COLO668 (cell line): ENCODE data around the gene NEU2.
"Not testable (repeated sequence)": the region's sequence is repeated elsewhere in the genome, so short reads cannot be mapped to it uniquely, and the experiment has no call there.

ENCODE experiments used
- DNase-seq: peaks from one replicate; lab custom pipeline; 2025; ENCODE audit not compliant: unreplicated experiment; lab: John Stamatoyannopoulos, UW

The NEU2 gene

DNA sequence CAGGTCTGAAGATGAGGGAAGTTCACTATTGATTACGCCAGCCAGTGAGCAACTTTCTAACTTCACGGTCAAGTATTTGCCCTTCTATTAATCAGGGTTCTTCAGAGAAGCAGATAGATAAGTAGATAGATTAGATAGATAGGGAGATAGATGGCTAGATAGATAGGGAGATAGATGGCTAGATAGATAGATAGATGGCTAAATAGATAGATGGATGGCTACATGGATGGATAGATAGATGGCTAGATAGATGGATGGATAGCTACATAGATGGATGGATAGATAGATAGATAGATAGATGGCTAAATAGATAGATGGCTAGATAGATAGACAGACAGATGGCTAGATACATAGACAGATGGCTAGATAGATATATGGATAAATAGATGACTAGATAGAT is 22.9 kb downstream of the NEU2 start:
- no peak for DNase-seq

DNA sequence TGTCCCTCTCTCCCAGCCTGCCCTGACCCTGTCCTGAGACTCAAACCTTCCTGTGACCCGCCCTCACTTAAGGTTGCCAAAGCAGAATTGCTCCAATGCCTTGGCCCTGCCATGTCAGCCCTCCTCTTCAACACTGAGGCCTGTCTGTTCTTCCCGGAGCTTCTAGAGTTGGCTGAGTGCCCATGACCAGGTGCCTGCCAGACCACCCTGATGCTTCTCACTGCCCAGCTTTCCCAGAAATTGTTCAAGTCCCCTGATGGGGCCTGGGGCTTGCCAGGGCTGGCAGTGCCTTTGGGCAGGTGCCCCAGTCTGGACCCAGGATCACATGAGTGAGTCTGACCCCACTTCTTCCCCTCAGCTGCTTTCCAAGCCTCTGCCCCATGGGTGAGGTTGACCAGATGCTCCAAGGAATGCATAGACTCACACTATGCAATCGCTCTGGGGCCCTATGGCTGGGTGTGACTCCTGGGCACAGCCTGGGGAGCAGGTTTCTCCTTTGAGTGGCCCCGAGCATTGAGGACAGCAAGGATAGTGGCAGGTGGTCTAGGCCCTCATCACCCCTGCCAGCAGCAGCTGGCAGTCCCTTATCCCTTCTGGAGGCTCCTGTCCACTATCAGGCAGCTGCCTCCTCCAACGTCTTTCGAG is 24.6 kb downstream of the NEU2 start:
- DNase-seq: no peak

DNA sequence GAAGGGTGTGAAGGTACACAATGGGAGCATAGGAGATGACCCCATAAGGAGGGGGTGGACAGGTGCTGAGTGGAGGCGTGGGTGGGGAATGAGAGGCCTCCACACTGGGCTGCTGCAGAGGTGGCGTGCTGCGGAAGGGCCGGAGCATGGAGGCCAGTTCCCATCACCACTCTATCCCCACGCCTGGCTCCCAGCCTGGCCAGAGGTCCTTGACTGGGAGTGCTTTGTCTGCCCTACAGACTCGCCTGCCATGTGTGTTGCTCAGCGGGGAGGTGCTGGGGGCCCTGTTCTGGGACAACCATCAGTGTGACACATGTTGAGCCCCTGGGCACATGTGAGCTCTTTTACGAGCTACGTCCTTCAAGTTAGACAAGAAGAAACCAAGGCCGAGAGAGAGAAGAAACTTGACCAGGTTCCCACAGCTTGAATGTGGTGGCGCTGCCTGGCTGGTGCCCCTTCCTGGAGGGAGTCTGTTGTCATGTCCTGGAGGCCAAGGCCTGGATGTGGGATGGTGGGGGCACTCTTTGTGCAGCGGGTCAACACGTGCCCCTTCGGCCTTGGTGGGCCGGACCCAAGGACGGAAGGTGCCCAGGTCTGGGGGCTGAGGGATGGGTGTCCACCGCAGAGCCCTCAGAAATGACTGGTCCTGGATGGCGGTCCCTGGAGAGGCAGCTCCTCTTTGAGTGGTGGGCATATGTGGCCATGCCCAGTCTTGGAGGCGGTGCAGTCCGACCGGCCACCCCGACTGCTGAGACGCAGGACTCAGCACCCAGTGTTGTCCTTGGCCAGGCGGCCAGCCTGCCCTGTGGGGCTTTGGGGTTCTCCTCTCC is 26.5 kb downstream of the NEU2 start:
- no peak for DNase-seq

DNA sequence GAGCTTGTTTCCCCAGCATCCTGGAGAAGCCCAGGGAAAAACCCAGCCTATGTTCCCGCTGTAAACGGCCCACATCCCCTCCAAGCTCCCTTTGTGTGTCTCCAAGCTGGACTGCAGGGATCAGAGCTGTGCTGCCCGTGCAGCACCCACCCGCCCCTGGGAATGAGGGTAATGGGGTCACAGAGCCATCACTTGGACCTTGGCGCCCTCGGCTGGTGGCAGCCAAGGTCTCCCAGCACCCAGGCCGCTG is 27.0 kb downstream of the NEU2 start:
- DNase-seq: no peak

DNA sequence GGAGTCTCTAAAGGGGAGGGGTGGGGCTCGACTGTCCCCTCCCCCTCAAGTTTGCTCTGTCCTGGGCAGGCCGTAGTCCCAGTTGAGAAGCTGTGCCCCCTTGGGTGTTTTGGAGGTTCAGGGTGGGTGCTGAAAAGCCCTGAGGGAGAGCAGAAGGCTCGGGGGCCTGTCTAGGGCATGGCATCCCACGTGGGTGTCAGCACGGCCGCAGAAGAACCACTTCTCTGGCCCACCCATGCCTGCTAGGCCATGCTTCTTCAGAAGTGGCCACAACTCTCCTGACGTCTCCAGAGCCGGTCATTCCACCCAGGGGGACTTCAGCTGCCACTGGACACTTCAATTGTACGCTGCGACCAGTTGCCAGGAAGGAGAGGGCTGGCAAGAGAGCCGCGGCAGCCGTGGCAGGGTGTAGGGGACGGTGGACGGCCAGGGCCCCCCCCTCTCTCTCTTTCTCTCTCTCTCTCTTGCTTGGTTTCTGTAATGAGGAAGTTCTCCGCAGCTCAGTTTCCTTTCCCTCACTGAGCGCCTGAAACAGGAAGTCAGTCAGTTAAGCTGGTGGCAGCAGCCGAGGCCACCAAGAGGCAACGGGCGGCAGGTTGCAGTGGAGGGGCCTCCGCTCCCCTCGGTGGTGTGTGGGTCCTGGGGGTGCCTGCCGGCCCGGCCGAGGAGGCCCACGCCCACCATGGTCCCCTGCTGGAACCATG is 27.5 kb downstream of the NEU2 start, which contains the start of gene INPP5D:
INPP5D (plus strand) TSS at position 546 of the 704 bp plus-strand sequence; CDS start at position 683, 137 bp downstream.
- peak; percentile 31 for DNase-seq

DNA sequence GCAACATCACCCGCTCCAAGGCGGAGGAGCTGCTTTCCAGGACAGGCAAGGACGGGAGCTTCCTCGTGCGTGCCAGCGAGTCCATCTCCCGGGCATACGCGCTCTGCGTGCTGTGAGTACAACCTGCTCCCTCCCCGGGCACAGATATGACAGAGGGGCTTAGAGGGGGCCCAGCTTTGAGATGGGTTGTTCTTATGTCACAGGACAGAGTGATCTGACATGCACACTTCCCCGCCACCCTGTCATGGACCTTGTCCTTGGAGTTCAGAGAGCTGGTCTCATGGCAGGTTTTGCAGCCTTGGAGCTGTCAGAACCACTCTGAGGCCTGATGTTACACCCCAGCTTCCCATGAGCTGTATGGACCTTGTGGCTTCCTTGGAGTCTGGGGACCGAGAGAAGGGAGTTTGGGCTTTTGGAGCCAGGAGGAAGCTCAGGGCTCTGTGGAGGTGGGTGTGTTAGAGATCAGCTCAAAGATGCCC is 28.1 kb downstream of the NEU2 start:
- peak; percentile 31 for DNase-seq

DNA sequence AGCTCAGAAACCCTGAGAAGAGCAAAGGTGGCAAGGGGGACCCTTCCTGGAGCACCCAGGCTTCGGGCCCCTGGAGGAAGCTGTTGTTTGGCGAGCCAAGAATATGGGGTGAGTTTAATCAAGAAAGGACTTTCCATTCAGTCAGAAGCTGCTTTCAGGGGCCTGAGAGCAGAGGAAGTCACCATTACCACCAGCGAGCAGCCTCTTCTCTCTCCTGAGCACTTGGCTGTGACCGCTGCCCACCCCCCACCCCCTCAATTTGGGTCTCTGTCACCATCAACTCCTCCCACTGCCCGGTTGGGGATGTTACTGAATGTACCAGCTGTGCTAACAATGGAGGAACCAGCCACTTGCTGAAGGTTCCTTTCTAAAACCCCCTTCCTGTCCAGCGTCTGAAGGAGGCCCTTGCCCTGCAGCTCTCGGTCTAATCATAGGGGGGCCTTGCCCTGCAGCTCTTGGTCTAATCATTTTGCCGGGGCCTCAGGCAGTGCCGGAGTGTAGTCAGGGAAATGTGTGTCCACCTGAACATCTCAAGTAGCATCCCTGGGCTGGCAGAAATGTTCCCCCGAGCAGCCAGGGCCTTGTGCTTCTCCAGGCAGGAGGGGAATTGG is 28.6 kb downstream of the NEU2 start:
- no peak for DNase-seq

DNA sequence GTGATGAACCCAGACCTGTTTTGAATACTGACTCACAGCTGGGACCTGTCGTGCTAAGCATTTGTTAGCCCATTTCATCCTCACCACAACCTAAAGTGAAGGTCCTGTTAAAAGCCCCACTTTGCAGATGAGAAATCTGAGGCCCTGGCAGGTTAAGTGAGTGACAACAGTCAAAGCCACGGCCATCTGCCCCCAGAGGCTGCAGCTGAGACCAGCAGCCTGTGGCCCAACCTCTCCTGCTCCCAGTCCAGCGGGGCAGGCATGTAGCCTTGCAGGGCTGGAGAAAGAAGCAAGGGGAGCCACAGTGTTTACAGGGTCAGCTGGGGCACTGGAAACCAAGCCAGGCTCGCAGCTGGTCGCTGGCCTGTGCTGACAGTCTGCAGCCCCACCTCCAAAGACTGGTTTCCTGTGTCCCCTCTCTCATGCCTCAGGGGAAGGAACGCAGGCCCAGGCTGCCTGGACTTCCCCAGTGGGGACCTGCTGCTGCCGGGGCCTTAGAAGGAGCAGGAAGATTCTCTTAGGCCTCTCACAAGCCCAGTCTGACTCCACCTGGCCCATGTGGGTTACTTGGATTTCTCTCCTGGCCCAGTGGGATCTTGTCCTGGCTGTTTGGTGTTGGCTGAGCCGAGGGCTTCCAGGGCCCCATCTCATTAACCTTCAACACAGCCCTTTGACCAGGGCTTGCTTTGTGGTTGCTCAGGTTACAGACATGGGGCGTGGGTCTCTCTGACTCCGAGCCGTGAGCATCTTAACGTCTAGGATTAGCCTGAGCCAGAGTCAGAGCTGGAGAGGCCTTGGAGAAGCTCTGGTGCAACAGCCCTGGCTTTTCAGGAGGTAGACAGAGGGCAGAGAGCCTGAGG is 29.3 kb downstream of the NEU2 start:
- no peak for DNase-seq

DNA sequence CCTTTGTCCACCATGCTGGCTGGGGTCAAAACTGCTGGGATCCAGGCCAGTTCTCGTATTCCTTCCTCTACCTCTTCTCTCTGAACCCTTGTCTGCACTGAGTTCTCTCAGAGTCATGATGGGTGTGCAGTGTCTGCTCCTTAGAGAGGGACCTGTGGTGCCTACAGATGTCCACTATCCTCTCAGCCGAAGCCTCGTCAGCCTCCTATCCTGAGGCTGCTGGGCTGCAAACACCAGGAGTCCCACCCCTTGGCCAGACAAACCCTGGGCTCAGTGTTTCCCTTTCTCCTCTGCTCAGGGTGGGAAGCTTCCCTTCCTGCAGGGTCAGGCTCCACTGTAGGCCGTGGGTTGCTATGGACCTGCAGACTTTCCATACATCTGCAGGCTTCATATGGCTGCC is 30.0 kb downstream of the NEU2 start:
- no peak for DNase-seq

DNA sequence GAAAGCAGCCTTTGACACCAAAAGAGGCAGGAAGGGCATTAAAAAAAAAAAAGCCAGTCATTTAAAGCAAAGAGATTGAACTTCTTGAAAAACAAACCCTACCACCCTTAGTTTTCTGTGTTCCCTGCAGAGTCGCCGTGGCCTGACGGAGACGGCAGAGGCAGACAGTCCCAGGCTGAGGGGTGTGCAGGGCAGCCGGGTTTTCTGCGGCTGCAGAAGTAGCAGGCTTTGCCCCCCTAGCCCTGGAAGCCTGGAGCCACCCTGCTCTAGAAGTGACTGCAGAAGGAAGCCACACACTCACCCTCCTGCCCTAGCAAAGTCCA is 30.4 kb downstream of the NEU2 start:
- DNase-seq: no peak

DNA sequence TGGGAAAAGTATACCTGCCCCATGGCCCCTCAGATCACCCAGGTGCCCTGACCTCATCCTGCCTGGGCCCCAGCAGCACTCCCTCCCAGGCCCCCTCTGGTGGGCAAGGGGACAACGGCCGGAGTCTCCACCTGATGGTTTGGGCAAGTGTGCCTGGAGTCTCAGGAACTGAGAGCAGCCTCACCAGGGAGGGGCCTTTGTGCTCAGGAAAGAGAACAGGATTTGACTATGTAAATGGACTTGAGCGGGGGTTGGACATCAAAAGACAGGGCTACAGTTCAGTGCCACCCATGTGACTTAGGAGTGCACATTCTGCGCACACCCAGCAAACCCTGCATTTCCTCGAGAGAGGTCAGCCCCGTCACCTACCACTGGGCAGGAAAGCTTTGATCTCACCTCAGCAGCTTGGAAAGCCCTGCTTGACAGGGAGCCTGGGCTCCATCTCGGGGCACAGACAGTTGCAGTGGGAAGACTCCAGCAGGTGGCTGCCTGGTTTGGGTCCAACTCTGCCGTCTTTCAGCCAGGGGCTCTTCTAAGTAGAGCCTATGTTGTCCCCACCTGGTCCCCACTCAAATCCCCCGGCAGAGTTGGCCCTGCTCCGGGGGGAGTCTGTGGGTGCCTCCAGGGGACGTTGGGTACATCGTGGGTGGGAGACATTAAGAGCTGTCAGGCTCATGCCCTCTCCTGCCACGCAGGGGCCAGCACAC is 30.9 kb downstream of the NEU2 start:
- no peak for DNase-seq

DNA sequence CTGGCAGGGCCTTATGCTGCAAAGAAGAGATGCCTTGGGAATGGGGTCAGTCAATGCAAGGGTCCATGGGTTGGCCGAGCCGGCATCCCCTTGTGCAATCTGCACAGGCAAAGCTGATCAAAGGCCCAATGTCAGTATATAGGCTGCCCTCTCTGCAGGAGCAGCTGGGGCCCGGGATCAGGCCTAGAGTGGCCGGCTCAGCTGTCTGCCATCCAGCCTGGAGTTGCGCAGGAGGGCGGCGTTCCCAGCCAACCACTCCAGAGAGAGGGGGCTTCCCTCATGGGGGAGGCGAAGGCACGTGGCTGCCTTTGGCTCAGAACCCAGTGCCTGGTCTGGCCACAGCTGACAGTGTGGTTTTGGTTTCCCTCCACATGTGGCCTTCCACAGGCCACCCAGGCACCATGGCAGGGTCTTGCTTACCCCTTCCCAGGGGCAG is 31.5 kb downstream of the NEU2 start:
- no peak for DNase-seq

DNA sequence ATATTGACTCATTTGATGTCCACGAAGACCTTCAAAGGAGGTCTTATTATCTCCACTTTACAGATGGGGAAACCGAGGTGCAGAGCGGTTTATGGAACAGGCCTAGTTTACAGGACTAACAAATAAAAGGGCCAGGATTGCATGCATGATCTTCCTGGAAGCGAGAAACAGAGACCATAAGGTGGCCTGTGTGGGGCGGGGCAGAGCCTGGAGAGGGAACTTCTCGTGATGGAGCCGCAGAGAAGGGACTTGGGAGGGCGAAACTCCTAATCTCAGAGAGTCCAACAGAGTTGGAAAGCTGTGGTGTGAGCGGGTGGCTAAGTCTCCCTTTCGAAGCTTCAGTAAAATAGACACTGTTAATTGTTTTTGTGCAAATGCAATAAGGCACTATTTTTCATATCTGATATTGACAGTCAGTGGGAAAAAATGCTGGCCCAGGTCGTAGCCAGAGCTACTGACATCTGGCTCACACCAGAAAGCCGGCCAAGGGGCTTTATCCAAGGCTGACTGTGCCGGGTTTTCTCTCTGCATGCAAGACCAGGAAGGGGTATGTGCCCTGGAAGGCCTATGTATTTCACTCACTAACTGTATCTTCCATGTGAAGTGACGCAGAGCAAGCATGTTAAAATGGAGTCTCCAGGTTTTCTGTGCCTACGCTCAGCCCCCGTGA is 32.2 kb downstream of the NEU2 start:
- DNase-seq: no peak

DNA sequence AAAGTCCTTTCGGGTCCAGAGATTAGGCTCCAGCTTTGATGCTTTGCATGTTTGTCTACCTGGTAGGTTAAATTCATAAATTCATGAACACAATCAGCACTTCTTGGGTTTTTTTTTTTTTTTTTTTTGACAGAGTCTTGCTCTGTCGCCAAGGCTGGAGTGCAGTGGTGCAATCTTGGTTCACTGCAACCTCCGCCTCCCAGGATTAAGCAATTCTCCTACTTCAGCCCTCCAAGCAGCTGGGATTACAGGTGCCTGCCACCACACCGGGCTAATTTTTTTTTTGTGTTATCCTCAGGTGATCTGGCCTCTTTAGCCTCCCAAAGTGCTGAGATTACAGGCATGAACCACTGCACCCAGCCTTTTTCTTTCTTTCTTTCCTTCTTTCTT is 32.7 kb downstream of the NEU2 start:
- not testable (repeated sequence) for DNase-seq

DNA sequence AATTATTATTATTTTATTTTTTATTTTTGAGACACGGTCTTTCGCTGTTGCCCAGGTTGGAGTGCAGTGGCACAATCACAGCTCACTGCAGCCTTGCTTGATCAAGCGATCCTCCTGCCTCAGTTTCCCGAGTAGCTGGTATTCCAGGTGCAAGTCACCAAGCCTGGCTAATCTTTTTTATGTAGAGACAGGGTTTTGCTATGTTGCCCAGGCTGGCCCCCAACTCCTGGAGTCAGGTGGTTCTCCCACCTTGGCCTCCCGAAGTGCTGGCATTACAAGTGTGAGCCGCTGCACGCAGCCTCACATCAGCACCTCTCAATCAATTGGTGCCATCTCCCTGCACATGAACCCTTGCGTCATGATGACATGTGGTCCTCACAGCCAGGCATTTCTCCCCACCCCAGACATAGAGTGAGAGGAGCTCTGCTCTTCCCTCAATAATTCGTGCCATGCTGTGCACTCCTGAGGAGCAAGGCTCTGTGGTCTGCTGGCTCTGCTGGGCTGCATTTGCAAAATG is 33.5 kb downstream of the NEU2 start:
- DNase-seq: no peak

DNA sequence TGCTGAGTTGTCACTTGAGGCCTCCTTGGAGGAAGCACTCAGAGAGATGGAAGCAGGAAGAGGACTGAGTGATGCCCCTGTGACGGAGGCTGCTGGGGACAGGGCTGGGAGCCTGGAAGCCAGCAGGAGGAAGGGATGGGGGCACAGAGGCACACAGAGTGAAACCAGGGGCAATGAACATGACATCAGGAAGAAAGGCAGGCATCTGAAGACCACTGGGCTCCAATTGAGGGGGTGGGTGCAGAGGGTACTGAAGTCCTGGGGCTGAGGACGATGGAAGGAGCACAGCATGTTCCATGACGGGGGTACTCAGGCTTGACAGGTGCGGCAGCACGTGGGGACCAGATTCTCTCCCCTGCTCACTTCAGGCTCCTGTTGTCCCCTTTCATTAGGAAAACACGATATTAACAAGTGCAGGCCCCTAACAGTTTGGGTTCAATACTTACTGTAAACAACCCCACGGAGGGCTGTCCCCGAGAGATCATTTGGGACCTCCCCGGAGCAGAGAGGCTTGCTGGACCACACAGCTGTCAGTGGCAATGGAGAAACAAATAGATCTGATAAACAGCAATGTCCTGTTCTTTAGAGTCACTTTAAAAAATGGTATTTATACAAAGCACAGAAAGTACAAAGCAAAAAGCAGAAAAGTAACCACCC is 36.4 kb downstream of the NEU2 start:
- no peak for DNase-seq

DNA sequence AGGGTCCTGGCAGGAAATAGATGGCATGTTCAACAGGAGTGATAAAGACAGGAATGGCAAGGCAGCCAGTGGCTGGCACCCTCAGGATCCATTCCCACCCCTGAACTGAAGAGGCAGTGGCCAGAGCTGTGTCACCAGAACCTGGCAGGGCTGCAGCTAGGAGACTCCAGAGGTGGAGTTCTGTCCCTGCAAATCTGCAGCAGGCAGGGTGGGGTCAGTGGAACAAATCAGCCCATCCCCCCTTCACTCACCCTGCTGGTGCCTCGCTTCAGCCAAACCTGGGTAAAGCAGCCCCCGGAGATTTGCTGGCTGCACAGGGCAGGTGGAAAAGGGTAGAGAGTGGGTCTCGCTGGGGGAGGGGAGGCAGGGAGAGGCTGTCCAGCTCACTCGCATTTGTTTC is 40.4 kb downstream of the NEU2 start:
- DNase-seq: no peak

DNA sequence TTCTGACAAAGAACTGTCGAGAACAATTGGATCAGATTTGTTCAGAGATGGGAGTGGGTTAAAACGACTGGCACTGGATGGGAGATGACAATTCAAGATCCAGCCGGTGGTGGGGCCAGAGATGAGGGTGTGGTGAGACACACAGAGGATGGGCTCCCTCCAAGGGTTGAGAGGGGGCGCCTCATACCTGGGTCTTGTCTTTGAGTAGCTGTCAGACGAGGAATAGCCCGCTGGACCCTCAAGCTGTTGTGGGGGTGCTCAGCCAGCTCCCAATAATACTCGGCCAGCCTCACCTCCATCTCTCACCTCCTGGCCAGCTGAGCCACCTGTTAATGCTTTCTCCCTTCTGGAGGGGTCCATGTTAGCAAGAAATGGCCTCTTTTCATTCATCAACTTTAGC is 41.6 kb downstream of the NEU2 start:
- DNase-seq: no peak
